GM06990 (cell line): ENCODE data around the gene PSTK.

Source experiments
- DNase-seq: peaks from one replicate; pipeline ENCODE4 v3.0.0-alpha.2; 2011; ENCODE audit not compliant: insufficient read length; ENCODE audit errors: extremely low read depth
- H3K27me3 ChIP-seq: replicated peaks from 2 replicates; pipeline ENCODE4 v1.6.0; 2011; ENCODE audit warnings: low read length; ENCODE audit not compliant: control insufficient read depth, insufficient read depth
- H3K36me3 ChIP-seq: 2 replicates; pipeline ENCODE4 v1.5.1; 2011; ENCODE audit warnings: low read length; ENCODE audit not compliant: control insufficient read depth, insufficient read depth
- H3K4me3 ChIP-seq: replicated peaks from 2 replicates; pipeline ENCODE4 v1.5.1; 2011; ENCODE audit warnings: low read depth, mild to moderate bottlenecking, control low read depth, low read length
- TF ChIP-seq, protein P1 (sequence below): IDR thresholded peaks from 2 replicates; pipeline ENCODE4 v1.5.1; 2011; ENCODE audit warnings: low read length, control low read depth, mild to moderate bottlenecking, inconsistent platforms; ENCODE audit not compliant: insufficient read depth, poor library complexity, severe bottlenecking

Gene PSTK

DNA sequence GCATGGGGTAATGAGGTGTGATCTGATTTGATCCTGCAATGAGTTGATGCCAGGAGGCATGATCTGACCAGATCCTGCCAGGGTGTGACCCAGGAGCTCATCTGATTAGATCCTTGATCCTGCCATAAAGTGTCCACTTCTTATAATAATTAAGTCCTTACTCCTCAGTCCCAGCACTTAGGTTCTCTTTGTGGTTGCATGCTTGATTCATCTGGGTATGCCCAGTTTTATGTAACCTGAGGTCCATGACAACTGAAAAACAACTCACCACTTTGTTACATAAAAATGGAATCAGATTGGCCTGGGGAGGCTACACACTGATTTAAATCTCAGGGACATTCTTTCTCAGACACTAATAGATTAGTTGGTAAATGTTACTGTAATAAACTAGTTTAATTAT lies 47.7 kb downstream of the PSTK start:
- DNase-seq, result no peak
- no peaks in the 10 kb centered on the region for H3K36me3 ChIP-seq
- H3K4me3 ChIP-seq, result no peak overlapping the region
- no peaks in the 10 kb centered on the region for H3K27me3 ChIP-seq
- TF ChIP-seq, protein P1, sequence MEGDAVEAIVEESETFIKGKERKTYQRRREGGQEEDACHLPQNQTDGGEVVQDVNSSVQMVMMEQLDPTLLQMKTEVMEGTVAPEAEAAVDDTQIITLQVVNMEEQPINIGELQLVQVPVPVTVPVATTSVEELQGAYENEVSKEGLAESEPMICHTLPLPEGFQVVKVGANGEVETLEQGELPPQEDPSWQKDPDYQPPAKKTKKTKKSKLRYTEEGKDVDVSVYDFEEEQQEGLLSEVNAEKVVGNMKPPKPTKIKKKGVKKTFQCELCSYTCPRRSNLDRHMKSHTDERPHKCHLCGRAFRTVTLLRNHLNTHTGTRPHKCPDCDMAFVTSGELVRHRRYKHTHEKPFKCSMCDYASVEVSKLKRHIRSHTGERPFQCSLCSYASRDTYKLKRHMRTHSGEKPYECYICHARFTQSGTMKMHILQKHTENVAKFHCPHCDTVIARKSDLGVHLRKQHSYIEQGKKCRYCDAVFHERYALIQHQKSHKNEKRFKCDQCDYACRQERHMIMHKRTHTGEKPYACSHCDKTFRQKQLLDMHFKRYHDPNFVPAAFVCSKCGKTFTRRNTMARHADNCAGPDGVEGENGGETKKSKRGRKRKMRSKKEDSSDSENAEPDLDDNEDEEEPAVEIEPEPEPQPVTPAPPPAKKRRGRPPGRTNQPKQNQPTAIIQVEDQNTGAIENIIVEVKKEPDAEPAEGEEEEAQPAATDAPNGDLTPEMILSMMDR, result no peak

DNA sequence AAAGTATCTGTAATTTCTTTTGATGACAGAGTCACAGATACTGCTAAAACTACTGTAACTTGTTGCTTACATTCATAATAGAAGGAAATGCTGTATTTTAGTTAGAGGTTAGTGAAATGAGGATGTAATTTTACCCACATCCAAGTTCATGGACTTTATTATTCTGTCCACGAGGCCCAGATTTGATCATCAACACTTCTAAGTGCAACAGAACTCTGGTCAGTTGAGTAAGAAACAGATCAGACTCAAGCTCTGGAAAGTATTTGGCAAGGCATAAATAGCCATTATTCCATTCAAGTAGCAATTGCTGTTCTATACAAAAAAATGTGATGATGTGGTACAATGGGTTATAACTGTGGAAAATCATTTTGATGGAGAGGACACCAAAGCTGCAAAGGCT lies 50.9 kb downstream of the PSTK start:
- DNase-seq, result no peak
- TF ChIP-seq, protein P1, result no peak
- H3K27me3 ChIP-seq, result no peaks in the 10 kb centered on the region
- no peak overlapping the region for H3K4me3 ChIP-seq
- H3K36me3 ChIP-seq, result no peaks in the 10 kb centered on the region

DNA sequence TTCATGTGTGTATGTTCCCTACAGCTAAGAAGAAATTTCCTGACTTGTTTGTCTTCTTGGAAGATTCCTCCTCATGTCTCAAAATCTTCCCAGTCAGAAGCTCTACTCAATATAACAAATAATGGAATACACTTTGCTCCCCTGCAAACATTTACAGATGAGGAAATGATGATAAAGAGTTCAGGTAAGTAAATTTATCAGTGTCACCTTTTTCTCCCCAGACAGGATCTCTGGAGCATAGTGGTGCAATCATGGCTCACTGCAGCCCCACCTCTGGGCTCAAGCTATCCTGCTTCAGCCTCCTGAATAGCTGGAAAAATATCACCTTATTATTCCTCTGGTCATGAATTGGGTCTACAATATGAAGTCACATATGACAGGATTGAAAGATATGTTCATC lies 54.1 kb downstream of the PSTK start:
- DNase-seq, result no peak
- H3K36me3 ChIP-seq, result no peaks in the 10 kb centered on the region
- no peaks in the 10 kb centered on the region for H3K27me3 ChIP-seq
- H3K4me3 ChIP-seq, result no peak overlapping the region
- TF ChIP-seq, protein P1, result no peak

DNA sequence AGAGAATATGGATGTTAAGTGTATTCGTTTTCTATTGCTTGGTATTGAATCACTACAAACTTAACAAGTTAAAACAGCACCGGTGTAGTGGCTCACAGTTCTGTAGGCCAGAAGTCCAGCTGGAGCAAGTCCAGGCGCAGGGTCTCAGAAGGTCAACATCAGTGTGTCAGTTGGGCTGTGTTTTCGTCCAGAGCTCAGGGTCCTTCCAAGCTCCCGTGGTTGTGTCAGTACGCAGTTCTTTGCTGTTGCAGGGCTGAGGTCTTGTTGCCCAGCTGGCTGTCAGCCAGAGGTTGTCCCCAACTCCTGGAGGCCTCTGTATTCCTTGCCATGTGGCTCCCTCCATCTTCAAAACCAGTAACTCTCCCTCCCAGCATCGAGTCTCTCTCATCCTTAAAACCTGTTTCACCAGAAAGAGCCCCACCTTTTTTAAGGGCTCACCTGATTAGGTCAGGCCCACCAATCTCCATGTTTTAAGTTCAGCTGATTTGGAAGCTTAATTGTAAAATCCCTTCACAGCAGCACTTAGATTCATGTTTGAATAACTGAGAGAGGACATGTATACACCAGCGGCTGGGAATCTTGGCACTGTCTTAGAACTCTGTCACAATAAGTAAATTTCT lies 55.4 kb downstream of the PSTK start:
- H3K36me3 ChIP-seq, result no peaks in the 10 kb centered on the region
- no peak for DNase-seq
- H3K4me3 ChIP-seq, result no peak overlapping the region
- H3K27me3 ChIP-seq, result no peaks in the 10 kb centered on the region
- TF ChIP-seq, protein P1, result no peak

DNA sequence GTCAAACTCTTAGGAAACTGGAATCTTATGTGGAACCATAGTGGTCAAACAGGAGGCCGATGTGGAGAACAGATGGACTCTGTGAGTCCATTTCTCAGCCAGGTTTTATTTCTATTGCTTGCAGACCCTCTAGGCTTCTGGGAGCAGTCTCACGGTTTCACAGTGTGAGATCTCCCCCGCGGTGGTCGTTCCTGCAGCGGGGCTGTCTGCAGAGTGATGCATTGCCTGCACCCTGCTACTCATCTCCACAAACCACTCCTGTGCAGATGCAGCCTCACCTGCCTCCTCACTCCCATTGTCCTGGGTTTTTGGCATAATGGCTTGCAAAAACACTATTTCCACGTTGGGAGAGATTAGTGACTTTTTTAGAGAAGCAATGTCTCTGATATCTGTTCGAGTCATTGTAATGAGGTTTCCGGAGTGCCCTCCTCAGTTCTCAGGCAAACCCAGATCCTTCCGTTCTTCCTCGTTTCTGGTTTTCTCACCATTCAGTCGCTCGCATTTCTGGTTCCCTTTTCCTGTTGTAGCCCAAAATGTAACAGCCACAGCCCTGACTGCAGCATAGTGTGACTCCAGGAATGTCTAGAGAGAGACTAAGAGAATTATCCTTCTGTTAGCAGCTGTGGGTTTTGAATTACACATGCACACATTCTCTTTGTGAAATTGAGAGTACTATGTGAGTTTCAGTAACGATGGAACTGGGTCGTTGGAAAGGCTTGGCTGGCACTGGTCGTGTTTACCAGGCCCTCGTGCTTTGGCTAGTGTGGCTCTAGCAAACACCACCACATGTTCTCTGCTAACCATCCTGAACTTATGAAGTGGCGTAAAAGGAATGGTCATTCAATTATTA lies 58.8 kb downstream of the PSTK start:
- H3K36me3 ChIP-seq, result no peaks in the 10 kb centered on the region
- TF ChIP-seq, protein P1, result no peak
- no peaks in the 10 kb centered on the region for H3K27me3 ChIP-seq
- H3K4me3 ChIP-seq, result no peak overlapping the region
- DNase-seq, result no peak
